Gastroesophageal sphincter (tissue), 3 donors: ENCODE results near the gene PTPRK.

ENCODE experiments used
- CTCF ChIP-seq, 4 experiments: fragments of 200-600 bp in 2 of 4; fragments of 450-650 bp in 2 of 4; sonication (generic) in 1 of 4; IDR thresholded peaks; one replicate each; pipeline ENCODE4 v1.5.1; 2017 to 2019; ENCODE audit warnings: antibody characterized with exemption in 4 of 4, mild to moderate bottlenecking in 2 of 4, moderate library complexity in 2 of 4
- EP300 ChIP-seq: sonication (generic); formaldehyde crosslinking; IDR thresholded peaks from one replicate; pipeline ENCODE4 v1.6.1; 2017; ENCODE audit warnings: antibody characterized with exemption, mild to moderate bottlenecking
- POLR2A ChIP-seq, 2 donors: fragments of 450-650 bp; IDR thresholded peaks; one replicate each; pipeline ENCODE4 v1.6.1; 2017; ENCODE audit warnings: antibody characterized with exemption in 2 of 2, mild to moderate bottlenecking in 2 of 2, moderate library complexity in 1 of 2
- POLR2AphosphoS5 ChIP-seq: sonication (generic); formaldehyde crosslinking; IDR thresholded peaks from one replicate; pipeline ENCODE4 v1.6.1; 2017; ENCODE audit warnings: antibody characterized with exemption

- TF ChIP-seq CTCF (IDR thresholded peaks at IDR 0.05) (no peak), POLR2A (IDR thresholded peaks at IDR 0.05) (no peak), POLR2AphosphoS5 (no peak), EP300 (no peak)
Measured at GRCh38 chr6:128076843-128077242, 443.6 kb downstream of the PTPRK start.
